Mucosa of descending colon (tissue), 3 donors: ENCODE results near the gene TECPR1. TPM values are rescaled to one million over a fixed set of nuclear protein-coding genes. Genes with fewer than 3 reads are reported as not detected.
A peak's percentile ranks its signal among the peaks of the same experiment; 100 is the strongest.

Experiments
- ATAC-seq: fragments of 200-7000 bp; cut with Tn5 transposase; one replicate; pipeline ENCODE4 v1.9.1; 2020; ENCODE audit warnings: mild to moderate bottlenecking, moderate library complexity
- DNase-seq, 3 donors: peaks; one replicate each; pipeline ENCODE4 v3.0.0-alpha.2; 2020
- H3K36me3 ChIP-seq: fragments of 200-600 bp; one replicate; pipeline ENCODE4 v1.8.0; 2021; ENCODE audit warnings: low read depth, mild to moderate bottlenecking
- H3K4me1 ChIP-seq: fragments of 200-600 bp; one replicate; pipeline ENCODE4 v1.8.0; 2021; ENCODE audit warnings: low read depth, mild to moderate bottlenecking
- H3K4me3 ChIP-seq: fragments of 200-600 bp; one replicate; pipeline ENCODE4 v1.8.0; 2021; ENCODE audit warnings: mild to moderate bottlenecking
- H3K9me3 ChIP-seq: fragments of 200-600 bp; one replicate; pipeline ENCODE4 v1.8.0; 2021; ENCODE audit warnings: mild to moderate bottlenecking
- CTCF ChIP-seq: fragments of 200-600 bp; IDR thresholded peaks from one replicate; pipeline ENCODE4 v1.8.0; 2022; ENCODE audit warnings: antibody characterized with exemption, mild to moderate bottlenecking
- intact Hi-C, 2 donors: fragments of 100-400 bp; cut with DNase I in 1 of 2; cut with micrococcal nuclease in 1 of 2; formaldehyde crosslinking; loops; one replicate each; pipeline versions ENCODE4 v1.11.0 to v1.11.1; 2022; cut with DNase I, micrococcal nuclease
- total RNA-seq, 3 donors: library from RNA; stranded (reverse); fragmentation: NEBNext Ultra II Directional in 2 of 3; extraction: Animal tissue kit (Norgen Biotek cat#: 25700) in 2 of 3; gene quantifications; one replicate each; pipeline versions ENCODE4 v1.2.1 to v1.2.4, GENCODE V29; 2021 to 2023
- donor health status: DM: no; HTN: no; CAD: no; lungs with moderate emphysema.
- donor health status: DM: no; HTN: no; CAD: no.
- donor health status: DM: no; HTN: yes; CAD: no.

TECPR1 gene
- total RNA-seq, 3 donors from 2014 or later, result 37.0 to 50.5 (median 45.5) TPM

GRCh38 chr7:98241674-98242241 lies 10.3 kb downstream of the TECPR1 start:
- Histone ChIP-seq H3K36me3 (no peaks in the 10 kb centered on the region), H3K9me3 (no peaks in the 10 kb centered on the region), H3K4me3 (no peak overlapping the region), H3K4me1 (no peaks in the 10 kb centered on the region)
- DNase-seq (no peak), ATAC-seq (peak; percentile 7)
- intact Hi-C loops, result no loop called here
- TF ChIP-seq CTCF, result no peak

GRCh38 chr7:98240961-98241673 lies 10.9 kb downstream of the TECPR1 start:
- intact Hi-C loops, result no loop called here
- DNase-seq (peak in 2 of 3 donors; percentile 59), ATAC-seq (peak; percentile 73)
- no peaks in the 10 kb centered on the region for H3K4me1 ChIP-seq
- H3K36me3 ChIP-seq, result no peaks in the 10 kb centered on the region
- H3K9me3 ChIP-seq, result no peaks in the 10 kb centered on the region
- no peak overlapping the region for H3K4me3 ChIP-seq
- TF ChIP-seq CTCF, result peak; percentile 48

GRCh38 chr7:98238976-98239375 lies 13.1 kb downstream of the TECPR1 start:
- H3K4me1 ChIP-seq, result no peaks in the 10 kb centered on the region
- ATAC-seq (no peak), DNase-seq (no peak)
- intact Hi-C loops, result no loop called here
- H3K4me3 ChIP-seq, result no peak overlapping the region
- no peaks in the 10 kb centered on the region for H3K9me3 ChIP-seq
- H3K36me3 ChIP-seq, result no peaks in the 10 kb centered on the region
- TF ChIP-seq CTCF, result no peak

GRCh38 chr7:98238076-98238475 lies 14.0 kb downstream of the TECPR1 start:
- intact Hi-C loops, result no loop called here
- no peak for TF ChIP-seq CTCF
- no peaks in the 10 kb centered on the region for H3K4me1 ChIP-seq
- ATAC-seq (no peak), DNase-seq (no peak)
- H3K4me3 ChIP-seq, result no peak overlapping the region
- no peaks in the 10 kb centered on the region for H3K36me3 ChIP-seq
- H3K9me3 ChIP-seq, result no peaks in the 10 kb centered on the region

GRCh38 chr7:98236355-98237185 lies 15.5 kb downstream of the TECPR1 start:
- ATAC-seq (no peak), DNase-seq (no peak)
- intact Hi-C loops, result no loop called here
- H3K36me3 ChIP-seq, result no peaks in the 10 kb centered on the region
- no peaks in the 10 kb centered on the region for H3K9me3 ChIP-seq
- TF ChIP-seq CTCF, result no peak
- H3K4me1 ChIP-seq, result no peaks in the 10 kb centered on the region
- no peak overlapping the region for H3K4me3 ChIP-seq
